Subcutaneous adipose tissue (tissue), 4 donors: ENCODE data around the gene EGFL8. TPM values are rescaled to one million over a fixed set of nuclear protein-coding genes. Genes with fewer than 3 reads are reported as not detected.

Source experiments
- total RNA-seq, 4 donors: library from RNA; depleted of rRNA; stranded (reverse); fragments of >200 nt; gene quantifications; one replicate each; pipeline ENCODE4 v1.1.0, GENCODE V29; 2016
- TF ChIP-seq, protein P1 (sequence below): fragments of 450-650 bp; IDR thresholded peaks from one replicate; pipeline ENCODE4 v1.5.1; 2016; ENCODE audit warnings: low read depth, mild to moderate bottlenecking, control low read depth, antibody characterized with exemption, moderate library complexity

The EGFL8 gene
- total RNA-seq, 4 donors from 2014 or later = 2.3 to 13.0 (median 5.6) TPM

DNA sequence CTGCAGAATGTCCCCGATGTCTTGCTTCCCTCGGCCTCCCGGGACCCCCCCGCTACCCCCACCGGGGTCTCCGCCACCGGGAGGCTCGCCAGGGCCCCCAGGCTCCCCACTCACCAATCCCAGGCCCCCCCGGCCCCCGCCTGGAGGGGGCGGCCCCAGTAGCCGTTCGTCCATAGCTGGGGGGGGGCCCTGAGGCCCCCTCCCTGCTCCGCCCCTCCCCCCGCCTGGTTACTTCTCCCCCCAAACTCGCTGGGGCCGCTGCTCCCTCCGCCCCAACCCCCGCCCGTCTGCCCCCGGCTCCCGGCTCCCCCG is 25.3 kb downstream of the EGFL8 start:
- TF ChIP-seq, protein P1, sequence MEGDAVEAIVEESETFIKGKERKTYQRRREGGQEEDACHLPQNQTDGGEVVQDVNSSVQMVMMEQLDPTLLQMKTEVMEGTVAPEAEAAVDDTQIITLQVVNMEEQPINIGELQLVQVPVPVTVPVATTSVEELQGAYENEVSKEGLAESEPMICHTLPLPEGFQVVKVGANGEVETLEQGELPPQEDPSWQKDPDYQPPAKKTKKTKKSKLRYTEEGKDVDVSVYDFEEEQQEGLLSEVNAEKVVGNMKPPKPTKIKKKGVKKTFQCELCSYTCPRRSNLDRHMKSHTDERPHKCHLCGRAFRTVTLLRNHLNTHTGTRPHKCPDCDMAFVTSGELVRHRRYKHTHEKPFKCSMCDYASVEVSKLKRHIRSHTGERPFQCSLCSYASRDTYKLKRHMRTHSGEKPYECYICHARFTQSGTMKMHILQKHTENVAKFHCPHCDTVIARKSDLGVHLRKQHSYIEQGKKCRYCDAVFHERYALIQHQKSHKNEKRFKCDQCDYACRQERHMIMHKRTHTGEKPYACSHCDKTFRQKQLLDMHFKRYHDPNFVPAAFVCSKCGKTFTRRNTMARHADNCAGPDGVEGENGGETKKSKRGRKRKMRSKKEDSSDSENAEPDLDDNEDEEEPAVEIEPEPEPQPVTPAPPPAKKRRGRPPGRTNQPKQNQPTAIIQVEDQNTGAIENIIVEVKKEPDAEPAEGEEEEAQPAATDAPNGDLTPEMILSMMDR = no peak

DNA sequence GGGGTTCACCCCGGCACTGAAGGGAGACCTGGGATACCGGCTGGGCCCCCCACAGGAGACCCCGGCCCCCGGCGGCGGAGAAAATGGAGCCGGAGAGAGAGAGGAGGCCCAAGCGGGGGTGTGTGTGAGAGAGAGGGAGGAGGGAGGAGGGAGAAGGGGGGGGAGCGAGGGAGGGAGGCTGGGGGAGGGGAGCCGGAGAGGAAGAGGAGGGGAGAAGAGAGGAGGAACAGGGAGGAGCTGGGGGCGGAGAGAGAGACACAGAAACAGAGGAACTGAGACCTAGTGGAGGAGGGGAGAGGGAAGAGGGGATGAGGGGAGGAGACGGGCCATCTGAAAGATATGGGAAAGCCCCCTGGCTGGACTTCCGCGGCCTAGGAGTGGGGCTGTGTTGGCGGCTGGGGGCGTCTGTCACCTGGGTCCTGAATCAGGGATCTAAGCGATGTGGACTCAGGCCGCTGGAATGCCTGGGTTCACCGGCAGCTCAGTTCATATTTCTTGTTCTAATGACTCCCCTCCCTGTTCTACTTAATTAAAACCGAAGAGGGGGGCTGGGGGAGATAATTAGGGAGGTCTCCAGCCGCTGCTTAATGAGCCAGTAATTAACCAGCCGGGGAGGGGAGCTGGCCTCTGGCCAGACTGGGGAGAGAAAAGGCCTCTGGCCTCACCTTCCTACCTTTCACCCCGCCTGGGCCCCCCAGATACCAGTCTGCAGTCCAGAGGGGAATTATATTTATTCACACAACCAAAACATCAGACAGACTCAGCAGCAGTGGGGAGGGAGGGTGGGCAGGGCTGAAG is 25.9 kb downstream of the EGFL8 start, which contains the start of gene PBX2:
Gene PBX2, minus strand, starts transcription at position 149 of the 798 bp plus-strand sequence. CDS start 287 bp downstream, outside the sequence.
- TF ChIP-seq, protein P1 = no peak

DNA sequence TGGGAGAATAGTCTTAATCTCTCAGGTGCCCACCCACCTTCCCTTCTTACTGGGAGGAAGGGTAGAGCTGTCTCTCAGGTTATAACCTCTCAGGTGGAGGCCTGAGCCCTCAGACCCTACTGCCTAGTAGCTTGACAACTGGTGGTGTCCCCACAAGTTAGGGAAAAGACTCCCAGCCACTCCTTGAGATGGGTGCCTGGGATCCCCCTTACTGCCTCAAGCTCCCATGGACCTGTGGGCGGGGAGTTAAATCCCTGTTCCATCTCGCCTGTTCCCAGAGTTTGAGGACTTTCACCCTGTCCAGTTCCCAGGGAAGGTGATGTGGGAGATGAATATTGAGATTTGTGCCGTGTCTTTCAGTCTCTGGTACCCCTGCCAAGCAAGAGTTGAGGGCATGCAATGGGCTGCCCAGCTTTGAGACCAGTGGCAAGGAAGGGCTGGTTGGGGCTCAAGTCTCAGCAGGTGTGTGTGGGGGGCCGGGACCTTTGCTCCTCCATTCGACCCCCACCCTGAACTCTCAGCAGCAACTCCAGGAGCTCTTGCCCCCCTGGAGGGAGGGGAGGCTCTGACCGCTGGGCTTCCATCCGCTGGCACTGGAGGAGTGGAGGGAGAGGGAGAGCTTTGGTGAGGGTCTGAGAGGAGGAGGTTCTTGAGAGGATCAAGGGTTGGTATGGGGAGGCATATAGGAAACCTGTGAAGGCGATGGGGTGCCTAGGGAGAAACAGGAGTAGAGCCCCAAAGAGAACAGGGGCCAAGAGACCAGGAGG is 26.7 kb downstream of the EGFL8 start:
- TF ChIP-seq, protein P1 = no peak

DNA sequence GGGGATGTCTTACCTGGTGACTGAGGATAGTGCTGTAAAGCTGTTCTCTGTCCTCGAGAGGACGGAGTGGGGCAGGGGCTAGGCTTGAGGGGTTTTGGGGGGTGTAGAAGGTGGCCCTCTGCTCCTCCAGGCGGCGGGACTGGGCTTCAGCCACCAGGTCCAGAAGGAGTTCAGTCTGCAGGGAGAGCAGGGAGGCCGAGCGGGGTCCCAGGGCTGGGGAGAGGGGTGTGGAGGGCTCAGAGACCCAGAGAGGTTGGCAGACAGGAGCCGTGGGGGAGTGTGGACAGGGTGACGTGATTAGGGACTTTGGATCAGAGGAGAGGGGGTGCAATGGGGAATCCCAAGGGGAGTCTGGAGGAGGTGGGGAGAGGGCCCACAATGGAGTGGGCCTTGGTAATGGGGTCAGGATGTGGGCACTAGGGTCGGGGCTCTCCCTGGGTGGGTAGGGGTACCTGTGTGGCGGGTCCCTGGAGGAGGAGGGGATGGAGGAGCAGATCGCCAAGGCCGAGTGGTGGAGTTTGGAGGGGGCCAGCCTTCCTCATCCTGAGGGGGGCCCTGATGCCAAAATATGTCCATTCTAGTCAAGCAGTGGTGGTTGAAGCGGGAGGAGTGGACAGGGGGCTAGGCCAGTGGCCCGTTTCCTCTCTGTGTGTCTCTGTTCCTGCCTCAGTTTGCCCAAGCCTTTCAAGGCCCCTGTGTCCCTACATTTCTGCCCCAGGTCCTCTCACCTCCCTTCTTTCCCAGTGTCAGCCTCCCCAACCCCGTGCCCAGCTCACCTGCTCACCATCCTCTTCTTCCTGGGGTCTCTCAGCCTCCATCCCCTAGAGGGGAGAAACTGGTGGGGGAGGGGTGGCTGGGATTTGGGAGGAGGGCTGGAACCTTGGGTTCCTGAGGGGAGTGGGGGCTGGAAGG is 27.6 kb downstream of the EGFL8 start:
- TF ChIP-seq, protein P1 = no peak

DNA sequence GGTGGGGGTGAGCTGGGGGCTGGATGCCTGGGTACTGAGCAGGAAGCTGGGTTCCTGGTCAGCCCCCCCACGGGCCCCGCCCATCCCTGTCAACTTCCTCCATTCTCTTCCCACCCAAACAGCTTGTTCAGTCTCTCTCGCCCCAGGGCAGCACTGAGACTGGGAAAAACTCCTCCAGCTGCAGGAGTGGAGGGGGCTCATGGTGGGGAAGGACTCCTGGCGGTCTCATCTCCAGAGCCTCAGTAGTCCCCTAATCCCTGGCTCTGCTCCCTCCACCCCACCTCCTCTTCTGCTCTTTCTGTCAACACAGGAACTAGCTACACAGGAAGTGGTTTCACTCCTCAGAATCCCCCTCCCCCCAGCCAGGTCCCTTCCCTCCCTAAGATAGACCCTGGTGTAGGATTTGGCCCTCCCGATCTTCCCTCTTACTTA is 28.2 kb downstream of the EGFL8 start, which contains the start of gene GPSM3:
Gene GPSM3, minus strand, starts transcription at position 36 of the 432 bp plus-strand sequence. CDS start 130 bp downstream, outside the sequence.
- TF ChIP-seq, protein P1 = no peak

DNA sequence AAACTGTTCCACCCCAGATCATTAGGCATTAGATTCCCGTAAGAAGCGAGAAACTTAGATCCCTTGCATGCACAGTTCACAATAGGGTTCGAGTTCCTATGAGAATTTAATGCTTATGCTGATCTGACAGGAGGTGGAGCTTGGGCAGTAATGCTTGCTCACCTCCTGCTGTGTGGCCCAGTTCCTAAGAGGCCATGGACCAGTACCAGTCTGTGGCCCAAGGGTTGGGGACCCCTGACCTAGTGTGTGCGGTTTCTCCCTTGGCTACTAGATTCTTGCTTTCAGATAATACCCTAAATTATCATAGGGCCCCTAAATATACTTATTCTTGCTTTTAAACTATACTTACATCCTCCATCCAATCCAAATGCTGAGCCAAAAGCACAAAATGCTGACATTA is 30.0 kb downstream of the EGFL8 start:
- TF ChIP-seq, protein P1 = no peak
